Peyer's patch (tissue), 4 donors: ENCODE data around the gene TOMM5.

Experiments
- CTCF ChIP-seq, 6 experiments: fragments of 450-650 bp in 4 of 6; fragments of 200-600 bp in 2 of 6; sonication (generic) in 1 of 6; IDR thresholded peaks; one replicate each; pipeline ENCODE4 v1.5.1; 2017 to 2019; ENCODE audit warnings: antibody characterized with exemption in 6 of 6, mild to moderate bottlenecking in 3 of 6, moderate library complexity in 1 of 6
- POLR2A ChIP-seq, 2 donors: fragments of 450-650 bp; IDR thresholded peaks; one replicate each; pipeline ENCODE4 v1.5.1; 2017; ENCODE audit warnings: antibody characterized with exemption in 2 of 2, mild to moderate bottlenecking in 2 of 2, moderate library complexity in 2 of 2

GRCh38 chr9:37625036-37625757 lies 32.8 kb upstream of the TOMM5 start:
- TF ChIP-seq POLR2A (IDR thresholded peaks at IDR 0.05) (no peak), CTCF (IDR thresholded peaks at IDR 0.05) (no peak)
